Mesodermal cell (in vitro differentiated cells): ENCODE measurements around the gene MTHFD1L.
A peak's percentile ranks its signal among the peaks of the same experiment; 100 is the strongest.
"Not testable (repeated sequence)": the region's sequence is repeated elsewhere in the genome, so short reads cannot be mapped to it uniquely, and the experiment has no call there.

ENCODE experiments used
- H3K27ac ChIP-seq: 2 replicates; pipeline ENCODE4 v1.7.0; 2013; ENCODE audit warnings: mild to moderate bottlenecking, low read depth, low read length, moderate library complexity; ENCODE audit not compliant: severe bottlenecking
- H3K36me3 ChIP-seq: 2 replicates; pipeline ENCODE4 v1.7.1; 2013; ENCODE audit warnings: mild to moderate bottlenecking, low read length, moderate library complexity; ENCODE audit not compliant: control insufficient read depth, insufficient read depth
- H3K4me1 ChIP-seq: one replicate; pipeline ENCODE4 v1.7.1; 2013; ENCODE audit warnings: mild to moderate bottlenecking, low read length; ENCODE audit not compliant: insufficient read depth, control insufficient read depth, poor library complexity, severe bottlenecking
- H3K4me3 ChIP-seq: 2 replicates; pipeline ENCODE4 v1.7.0; 2013; ENCODE audit warnings: low read length, control low read depth, mild to moderate bottlenecking; ENCODE audit not compliant: insufficient read depth, poor library complexity, severe bottlenecking; ENCODE audit errors: extremely low read depth
- H3K9me3 ChIP-seq: 2 replicates; pipeline ENCODE4 v1.7.1; 2013; ENCODE audit warnings: mild to moderate bottlenecking, low read length, moderate library complexity; ENCODE audit not compliant: control insufficient read depth
- WGBS, 2 experiments: methylation state at CpG; one replicate each; pipeline ENCODE4 v1.1.5; 2013; ENCODE audit warnings: missing lambda C conversion rate in 2 of 2; ENCODE audit not compliant: insufficient coverage in 2 of 2; 5-methylcytosine and 5-hydroxymethylcytosine counted together

Gene MTHFD1L

GRCh38 chr6:151040888-151041521 is 175.5 kb downstream of the MTHFD1L start:
- not testable (repeated sequence) for H3K9me3 ChIP-seq, H3K4me3 ChIP-seq
- peaks cover 34% of the 10 kb centered on the region for H3K36me3 ChIP-seq
- 51 to 59% methylated on average over 5 to 7 of the region's 12 CpGs for WGBS, 2 experiments
- H3K27ac ChIP-seq = peak overlapping the region; percentile 92
- H3K4me1 ChIP-seq = peaks cover 56% of the 10 kb centered on the region

DNA sequence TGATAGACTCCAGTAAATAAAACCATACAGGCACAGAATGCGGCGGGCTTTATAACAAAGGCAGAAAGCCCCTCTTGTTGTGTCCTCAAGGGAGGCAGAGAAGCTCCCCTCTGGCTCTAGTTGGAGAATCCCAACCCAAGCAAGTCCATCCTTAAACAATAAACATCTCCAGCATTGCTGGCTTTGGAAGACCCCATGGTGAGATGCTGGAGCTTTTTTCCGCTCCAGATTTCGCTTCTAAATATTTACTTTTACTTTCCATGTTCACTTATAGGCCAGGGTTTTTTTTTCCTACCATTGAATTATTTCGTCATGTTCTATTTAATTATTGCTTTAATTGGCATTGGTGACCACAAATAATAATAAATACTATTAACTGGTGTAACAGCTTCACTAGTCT is 176.2 kb downstream of the MTHFD1L start:
- WGBS, 2 experiments = 92 to 100% methylated on average over 2 to 3 of the region's 5 CpGs
- H3K36me3 ChIP-seq = peaks cover 30% of the 10 kb centered on the region
- H3K27ac ChIP-seq = peak overlapping the region; percentile 92

GRCh38 chr6:151042911-151043330 is 177.4 kb downstream of the MTHFD1L start:
- Histone ChIP-seq H3K4me1 (peaks cover 54% of the 10 kb centered on the region), H3K36me3 (peaks cover 27% of the 10 kb centered on the region)
- H3K27ac ChIP-seq, H3K4me3 ChIP-seq, H3K9me3 ChIP-seq: not testable (repeated sequence)
- WGBS, 2 experiments = 92 to 97% methylated on average over 4 to 5 of the region's 6 CpGs

More for the DNA sequence above, 176.2 kb downstream of the MTHFD1L start:
- Histone ChIP-seq H3K4me1 (peaks cover 54% of the 10 kb centered on the region), H3K9me3 (no peaks in the 10 kb centered on the region), H3K4me3 (no peak overlapping the region)

DNA sequence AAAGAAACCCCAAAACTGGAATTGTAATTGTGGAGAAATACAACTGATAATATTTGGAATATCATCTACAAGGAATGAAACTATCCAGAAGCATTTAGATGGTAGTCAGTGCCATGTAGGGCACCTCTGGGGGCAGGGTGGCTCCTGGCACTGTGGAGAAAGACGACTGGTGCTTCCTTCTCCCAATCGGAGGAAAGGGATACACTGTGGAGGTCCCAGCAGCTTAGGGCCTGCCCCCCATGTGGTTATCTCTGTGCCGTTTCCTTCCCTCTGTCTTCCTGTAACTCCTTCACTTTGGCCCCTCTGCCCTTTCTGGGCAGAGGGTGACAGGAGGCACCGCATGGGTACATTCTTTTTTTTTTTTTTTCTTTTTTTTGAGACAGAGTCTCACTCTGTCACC is 178.4 kb downstream of the MTHFD1L start:
- Histone ChIP-seq H3K4me3 (no peak overlapping the region), H3K9me3 (no peaks in the 10 kb centered on the region), H3K27ac (peak overlapping the region; percentile 95), H3K36me3 (peaks cover 27% of the 10 kb centered on the region), H3K4me1 (peaks cover 50% of the 10 kb centered on the region)
- 80 to 97% methylated on average over 2 to 3 of the region's 4 CpGs for WGBS, 2 experiments

DNA sequence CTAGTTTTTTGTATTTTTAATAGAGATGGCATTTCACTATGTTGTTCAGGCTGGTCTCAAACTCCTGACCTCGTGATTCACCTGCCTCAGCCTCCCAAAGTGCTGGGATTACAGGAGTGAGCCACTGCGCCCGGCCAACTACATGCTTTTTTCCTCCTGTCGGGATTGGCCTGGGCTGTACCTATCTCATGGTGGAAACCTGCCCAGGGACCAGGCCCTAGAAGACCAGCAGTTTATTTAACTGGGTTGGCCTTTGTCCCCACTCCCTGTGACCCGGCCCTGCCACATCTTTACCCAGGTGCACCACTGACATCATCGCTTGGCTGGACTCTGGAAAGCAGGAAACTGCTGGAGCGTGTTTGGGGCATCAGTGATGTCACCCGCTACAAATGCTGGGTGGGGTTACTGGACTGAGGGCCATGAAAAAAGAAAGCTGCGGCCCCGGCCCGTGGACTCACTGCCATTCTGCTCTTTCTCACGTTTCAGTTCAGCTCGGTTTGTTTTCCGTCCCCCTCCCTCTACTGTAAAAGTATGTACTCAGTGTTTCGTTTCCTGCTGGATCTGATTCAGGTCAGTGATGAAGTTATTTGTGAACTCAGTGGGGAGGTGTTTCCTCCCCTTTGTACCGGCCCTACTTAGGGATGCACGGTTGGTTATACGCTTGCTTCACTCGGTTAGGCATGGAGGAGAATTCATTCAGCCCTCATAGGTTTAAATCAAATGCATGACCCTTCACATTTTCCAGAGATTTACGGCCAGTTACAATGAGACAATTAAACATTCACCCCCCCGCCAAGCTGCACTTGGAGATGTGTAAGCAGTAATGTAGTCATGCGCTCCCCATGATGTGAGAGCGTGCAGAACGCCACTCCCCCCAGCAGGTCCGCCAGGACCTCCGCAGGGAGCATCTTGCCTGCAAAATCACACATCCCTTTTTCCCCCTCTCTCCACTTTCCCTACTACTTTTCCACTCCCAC is 179.3 kb downstream of the MTHFD1L start:
- Histone ChIP-seq H3K4me1 (peaks cover 45% of the 10 kb centered on the region), H3K36me3 (peaks cover 23% of the 10 kb centered on the region), H3K9me3 (no peaks in the 10 kb centered on the region), H3K4me3 (no peak overlapping the region), H3K27ac (peak overlapping the region; percentile 95)
- WGBS, 2 experiments = 66% methylated on average over 7 to 13 of the region's 26 CpGs

- not testable (repeated sequence) for H3K4me3 ChIP-seq, H3K9me3 ChIP-seq
- Histone ChIP-seq H3K36me3 (peaks cover 25% of the 10 kb centered on the region), H3K27ac (peak overlapping the region; percentile 95), H3K4me1 (peaks cover 35% of the 10 kb centered on the region)
- 17 to 18% methylated on average over 1 to 2 of the region's 7 CpGs for WGBS, 2 experiments
Observed at GRCh38 chr6:151045511-151046222, 180.2 kb downstream of the MTHFD1L start.

DNA sequence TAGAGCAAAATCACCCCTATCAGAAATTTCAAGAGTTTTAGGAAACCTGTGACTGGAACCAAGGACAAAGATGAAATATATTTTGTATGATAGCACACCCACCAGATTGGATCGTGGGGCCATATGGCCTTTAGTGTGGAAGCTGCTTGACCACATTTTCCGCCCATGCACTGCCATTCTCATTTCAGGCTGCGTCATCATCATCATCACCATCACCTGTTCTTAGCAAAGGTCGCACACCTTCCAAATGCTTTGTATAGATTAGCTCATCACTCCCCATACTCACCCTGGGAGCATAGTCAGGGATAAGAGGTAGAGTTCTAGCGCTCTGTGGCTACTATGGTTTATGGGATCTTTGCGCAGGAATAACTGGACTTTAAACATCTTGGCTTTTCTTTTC is 185.7 kb downstream of the MTHFD1L start:
- Histone ChIP-seq H3K9me3 (no peaks in the 10 kb centered on the region), H3K4me1 (no peaks in the 10 kb centered on the region), H3K4me3 (no peak overlapping the region), H3K27ac (no peak overlapping the region), H3K36me3 (peaks cover 47% of the 10 kb centered on the region)
- 97 to 100% methylated on average over 3 to 5 of the region's 6 CpGs for WGBS, 2 experiments

GRCh38 chr6:151052021-151052646 is 186.6 kb downstream of the MTHFD1L start:
- Histone ChIP-seq H3K27ac (no peak overlapping the region), H3K4me1 (peaks cover 2% of the 10 kb centered on the region), H3K36me3 (peaks cover 47% of the 10 kb centered on the region), H3K9me3 (no peaks in the 10 kb centered on the region), H3K4me3 (no peak overlapping the region)
- 96 to 98% methylated on average over 11 of the region's 12 CpGs for WGBS, 2 experiments

DNA sequence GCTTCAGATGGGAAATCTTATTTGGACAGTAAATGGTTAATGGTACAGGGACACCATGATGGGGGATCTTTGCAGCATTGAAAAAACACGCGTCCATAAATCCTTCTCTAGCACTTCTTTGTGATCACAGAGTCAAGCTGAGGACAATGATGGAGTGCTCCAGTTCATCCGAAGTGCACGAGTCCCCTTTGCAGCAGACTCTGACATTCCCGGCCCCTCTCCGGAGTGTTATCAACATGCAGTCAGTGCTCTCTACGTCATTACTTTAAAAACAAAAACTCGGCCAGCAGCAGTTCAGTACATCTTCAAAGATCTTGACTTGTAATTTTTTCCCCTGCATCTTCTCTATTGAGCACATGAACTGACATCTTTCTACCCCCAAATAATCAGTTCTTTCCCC is 188.8 kb downstream of the MTHFD1L start:
- Histone ChIP-seq H3K4me1 (peaks cover 2% of the 10 kb centered on the region), H3K9me3 (no peaks in the 10 kb centered on the region), H3K36me3 (peaks cover 47% of the 10 kb centered on the region), H3K4me3 (no peak overlapping the region), H3K27ac (no peak overlapping the region)
- 73 to 85% methylated on average over 8 of the region's 8 CpGs for WGBS, 2 experiments

DNA sequence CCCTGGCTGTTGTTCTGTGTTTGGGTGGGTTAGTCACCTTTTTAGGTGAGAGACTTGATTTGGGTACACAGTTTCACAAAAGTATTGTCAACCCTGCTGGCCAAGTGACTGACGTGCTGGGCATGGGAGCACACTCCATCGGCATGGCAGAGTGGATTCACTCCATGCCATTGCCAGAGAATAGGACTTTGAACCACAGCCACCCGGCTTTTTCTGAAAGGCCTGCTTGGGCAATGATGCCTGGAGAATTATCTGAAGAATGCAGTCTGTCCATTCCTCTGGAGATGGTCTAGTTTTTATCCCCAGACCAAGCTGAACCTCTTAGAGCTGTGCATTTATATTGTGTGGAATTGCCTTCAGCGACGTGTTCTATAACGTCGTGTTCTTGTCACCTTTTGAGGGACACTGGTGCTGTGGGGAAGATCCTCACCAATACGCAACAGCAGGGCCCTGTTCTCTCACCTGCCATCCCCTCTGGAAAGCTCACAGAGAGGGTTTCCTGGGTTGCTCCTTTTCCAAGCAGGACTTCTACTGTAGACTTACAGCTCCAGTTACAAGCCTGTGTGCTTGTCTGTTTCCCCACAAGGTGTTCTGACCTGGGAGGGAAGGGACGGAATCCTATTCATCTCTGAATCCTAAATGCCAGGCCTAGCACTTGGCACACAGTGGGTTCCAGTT is 190.9 kb downstream of the MTHFD1L start:
- WGBS, 2 experiments = 97% methylated on average over 3 to 6 of the region's 9 CpGs
- no peak overlapping the region for H3K4me3 ChIP-seq
- H3K4me1 ChIP-seq = peaks cover 13% of the 10 kb centered on the region
- H3K27ac ChIP-seq = no peak overlapping the region
- H3K36me3 ChIP-seq = peaks cover 37% of the 10 kb centered on the region
- H3K9me3 ChIP-seq = no peaks in the 10 kb centered on the region
